Measurements from ENCODE around the gene PIK3AP1. TPM values are rescaled to one million over a fixed set of nuclear protein-coding genes. Genes with fewer than 3 reads are reported as not detected.

PIK3AP1 gene
- total RNA-seq, 1 experiment from 2014 or later: 4.3 TPM

GRCh38 chr10:96556003-96556402 lies 164.3 kb downstream of the PIK3AP1 start:
- Mint-ChIP-seq H3K27ac (no peak overlapping the region), H3K36me3 (peaks cover 25% of the 10 kb centered on the region), H3K9me3 (no peaks in the 10 kb centered on the region), H3K4me3 (no peak overlapping the region), H3K27me3 (ENCODE audit: low read depth) (no peaks in the 10 kb centered on the region), H3K4me1 (no peaks in the 10 kb centered on the region)
- CTCF ChIA-PET: interaction anchor here (0.7 to 1.9 kb wide), 17 partner anchors 11 to 469 kb away, joined by 3 to 21 read pairs (median 4); partner anchors contain the start of gene TLL2
- POLR2A ChIA-PET: no interaction called here
- ATAC-seq (no peak), DNase-seq (ENCODE audit: low spot score) (no peak)
- TF ChIP-seq E2F4 (CRISPR knock-in tag; IDR thresholded peaks at IDR 0.05; ENCODE audit: borderline replicate concordance, low read depth) (no peak), ZNF317 (CRISPR knock-in tag; IDR thresholded peaks at IDR 0.05; ENCODE audit: borderline replicate concordance, low read depth) (no peak), PRRX2 (CRISPR knock-in tag; IDR thresholded peaks at IDR 0.05) (no peak), STAT6 (CRISPR knock-in tag; conservative IDR thresholded peaks at IDR 0.05; ENCODE audit: low read depth) (no peak), GRHL2 (CRISPR knock-in tag; IDR thresholded peaks at IDR 0.05; ENCODE audit: insufficient replicate concordance, severe bottlenecking) (no peak), ZNF121 (CRISPR knock-in tag; IDR thresholded peaks at IDR 0.05) (no peak), ZNF423 (CRISPR knock-in tag; IDR thresholded peaks at IDR 0.05) (no peak), OVOL2 (CRISPR knock-in tag; IDR thresholded peaks at IDR 0.05; ENCODE audit: borderline replicate concordance) (no peak)
- TF ChIP-seq, protein P1, sequence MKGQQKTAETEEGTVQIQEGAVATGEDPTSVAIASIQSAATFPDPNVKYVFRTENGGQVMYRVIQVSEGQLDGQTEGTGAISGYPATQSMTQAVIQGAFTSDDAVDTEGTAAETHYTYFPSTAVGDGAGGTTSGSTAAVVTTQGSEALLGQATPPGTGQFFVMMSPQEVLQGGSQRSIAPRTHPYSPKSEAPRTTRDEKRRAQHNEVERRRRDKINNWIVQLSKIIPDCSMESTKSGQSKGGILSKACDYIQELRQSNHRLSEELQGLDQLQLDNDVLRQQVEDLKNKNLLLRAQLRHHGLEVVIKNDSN (CRISPR knock-in tag; IDR thresholded peaks at IDR 0.05): no peak
- TF ChIP-seq, protein P2, sequence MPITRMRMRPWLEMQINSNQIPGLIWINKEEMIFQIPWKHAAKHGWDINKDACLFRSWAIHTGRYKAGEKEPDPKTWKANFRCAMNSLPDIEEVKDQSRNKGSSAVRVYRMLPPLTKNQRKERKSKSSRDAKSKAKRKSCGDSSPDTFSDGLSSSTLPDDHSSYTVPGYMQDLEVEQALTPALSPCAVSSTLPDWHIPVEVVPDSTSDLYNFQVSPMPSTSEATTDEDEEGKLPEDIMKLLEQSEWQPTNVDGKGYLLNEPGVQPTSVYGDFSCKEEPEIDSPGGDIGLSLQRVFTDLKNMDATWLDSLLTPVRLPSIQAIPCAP (CRISPR knock-in tag; IDR thresholded peaks at IDR 0.05): no peak

DNA sequence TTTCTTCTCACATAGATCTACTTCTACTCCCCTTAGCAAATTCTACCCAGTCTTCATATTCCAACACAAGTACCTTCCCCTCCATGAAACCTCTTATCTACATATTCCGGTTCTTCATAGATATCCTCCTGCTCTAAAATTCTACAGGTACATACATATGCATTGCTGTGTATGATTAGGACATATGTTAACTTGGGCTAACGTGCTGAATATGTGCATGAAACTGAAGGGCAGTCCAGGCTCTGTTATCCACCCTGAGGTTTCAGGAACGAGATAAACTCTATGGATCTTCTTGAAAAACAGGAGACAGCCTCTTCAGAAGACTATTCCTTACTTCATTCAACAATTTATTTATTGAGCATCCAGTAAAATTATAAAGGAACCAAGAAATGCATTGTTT lies 165.0 kb downstream of the PIK3AP1 start:
- H3K4me3 Mint-ChIP-seq: no peak overlapping the region
- no peaks in the 10 kb centered on the region for H3K4me1 Mint-ChIP-seq
- POLR2A ChIA-PET: no interaction called here
- TF ChIP-seq ZNF138 (CRISPR knock-in tag; conservative IDR thresholded peaks at IDR 0.05) (no peak), TEAD4 (CRISPR knock-in tag; IDR thresholded peaks at IDR 0.05) (no peak), NR3C1 (CRISPR knock-in tag; conservative IDR thresholded peaks at IDR 0.05; ENCODE audit: low read depth) (no peak), ATF6 (CRISPR knock-in tag; IDR thresholded peaks at IDR 0.05) (no peak), FOXK1 (CRISPR knock-in tag; IDR thresholded peaks at IDR 0.05) (no peak), E2F4 (CRISPR knock-in tag; IDR thresholded peaks at IDR 0.05; ENCODE audit: borderline replicate concordance, low read depth) (no peak), CREB1 (CRISPR knock-in tag; IDR thresholded peaks at IDR 0.05) (no peak), PREB (CRISPR knock-in tag; IDR thresholded peaks at IDR 0.05; ENCODE audit: borderline replicate concordance) (no peak), ZNF396 (CRISPR knock-in tag; IDR thresholded peaks at IDR 0.05; ENCODE audit: borderline replicate concordance) (no peak), NR1H2 (CRISPR knock-in tag; IDR thresholded peaks at IDR 0.05) (no peak), NFE2L1 (CRISPR knock-in tag; IDR thresholded peaks at IDR 0.05) (no peak), TP53 (CRISPR knock-in tag; IDR thresholded peaks at IDR 0.05) (no peak), RELA (CRISPR knock-in tag; IDR thresholded peaks at IDR 0.05; ENCODE audit: borderline replicate concordance) (no peak)
- TF ChIP-seq, protein P3, sequence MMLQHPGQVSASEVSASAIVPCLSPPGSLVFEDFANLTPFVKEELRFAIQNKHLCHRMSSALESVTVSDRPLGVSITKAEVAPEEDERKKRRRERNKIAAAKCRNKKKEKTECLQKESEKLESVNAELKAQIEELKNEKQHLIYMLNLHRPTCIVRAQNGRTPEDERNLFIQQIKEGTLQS (CRISPR knock-in tag; conservative IDR thresholded peaks at IDR 0.05): no peak
- TF ChIP-seq, protein P4, sequence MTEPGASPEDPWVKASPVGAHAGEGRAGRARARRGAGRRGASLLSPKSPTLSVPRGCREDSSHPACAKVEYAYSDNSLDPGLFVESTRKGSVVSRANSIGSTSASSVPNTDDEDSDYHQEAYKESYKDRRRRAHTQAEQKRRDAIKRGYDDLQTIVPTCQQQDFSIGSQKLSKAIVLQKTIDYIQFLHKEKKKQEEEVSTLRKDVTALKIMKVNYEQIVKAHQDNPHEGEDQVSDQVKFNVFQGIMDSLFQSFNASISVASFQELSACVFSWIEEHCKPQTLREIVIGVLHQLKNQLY (CRISPR knock-in tag; IDR thresholded peaks at IDR 0.05): no peak
- no peak for DNase-seq (ENCODE audit: low spot score)
- H3K27ac Mint-ChIP-seq: no peak overlapping the region
- no peaks in the 10 kb centered on the region for H3K27me3 Mint-ChIP-seq (ENCODE audit: low read depth)
- H3K9me3 Mint-ChIP-seq: no peaks in the 10 kb centered on the region
- CTCF ChIA-PET: interaction anchor here (0.9 to 1.7 kb wide), 8 partner anchors 10 to 470 kb away, joined by 3 to 18 read pairs (median 7); partner anchors contain the start of gene TLL2
- peaks cover 21% of the 10 kb centered on the region for H3K36me3 Mint-ChIP-seq
- no peak for ATAC-seq
